ENCODE measurements around the gene EN1.

- no peak for TF ChIP-seq POLR2A (IDR thresholded peaks at IDR 0.05)
- no peak for TF ChIP-seq CTCF (IDR thresholded peaks at IDR 0.05)
Observed at GRCh38 chr2:118801151-118801550, 46.3 kb downstream of the EN1 start.
